ENCODE data around the gene EXOSC2. TPM values are rescaled to one million over a fixed set of nuclear protein-coding genes. Genes with fewer than 3 reads are reported as not detected.

The EXOSC2 gene
- total and polyA plus RNA-seq, 8 donors: 6.4 to 36.9 (median 14.3) TPM

GRCh38 chr9:130740218-130741023 is 46.8 kb downstream of the EXOSC2 start:
- no peak for DNase-seq
- Histone ChIP-seq H3K4me1 (peaks cover 0 to 12% (median 4%) of the 10 kb centered on the region in 4 donors), H3K27ac (no peak overlapping the region), H3K4me3 (no peak overlapping the region), H3K9me3 (no peaks in the 10 kb centered on the region), H3K36me3 (no peaks in the 10 kb centered on the region), H3K27me3 (no peaks in the 10 kb centered on the region)
- WGBS, 5 donors: 64 to 78% (median 66%) methylated on average over 11 of the region's 11 CpGs
- intact Hi-C loops (cut with DNase I; ENCODE audit: low total_unique reads): no loop called here
- TF ChIP-seq POLR2AphosphoS5 (IDR thresholded peaks at IDR 0.05) (no peak), POLR2A (IDR thresholded peaks at IDR 0.05) (no peak), EP300 (IDR thresholded peaks at IDR 0.05) (no peak)
- TF ChIP-seq, protein P1, sequence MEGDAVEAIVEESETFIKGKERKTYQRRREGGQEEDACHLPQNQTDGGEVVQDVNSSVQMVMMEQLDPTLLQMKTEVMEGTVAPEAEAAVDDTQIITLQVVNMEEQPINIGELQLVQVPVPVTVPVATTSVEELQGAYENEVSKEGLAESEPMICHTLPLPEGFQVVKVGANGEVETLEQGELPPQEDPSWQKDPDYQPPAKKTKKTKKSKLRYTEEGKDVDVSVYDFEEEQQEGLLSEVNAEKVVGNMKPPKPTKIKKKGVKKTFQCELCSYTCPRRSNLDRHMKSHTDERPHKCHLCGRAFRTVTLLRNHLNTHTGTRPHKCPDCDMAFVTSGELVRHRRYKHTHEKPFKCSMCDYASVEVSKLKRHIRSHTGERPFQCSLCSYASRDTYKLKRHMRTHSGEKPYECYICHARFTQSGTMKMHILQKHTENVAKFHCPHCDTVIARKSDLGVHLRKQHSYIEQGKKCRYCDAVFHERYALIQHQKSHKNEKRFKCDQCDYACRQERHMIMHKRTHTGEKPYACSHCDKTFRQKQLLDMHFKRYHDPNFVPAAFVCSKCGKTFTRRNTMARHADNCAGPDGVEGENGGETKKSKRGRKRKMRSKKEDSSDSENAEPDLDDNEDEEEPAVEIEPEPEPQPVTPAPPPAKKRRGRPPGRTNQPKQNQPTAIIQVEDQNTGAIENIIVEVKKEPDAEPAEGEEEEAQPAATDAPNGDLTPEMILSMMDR (IDR thresholded peaks at IDR 0.05): no peak

- TF ChIP-seq POLR2AphosphoS5 (IDR thresholded peaks at IDR 0.05): no peak
- no peak for TF ChIP-seq EP300 (IDR thresholded peaks at IDR 0.05)
- TF ChIP-seq POLR2A (IDR thresholded peaks at IDR 0.05): no peak
- TF ChIP-seq, protein P1 (IDR thresholded peaks at IDR 0.05): no peak
- Histone ChIP-seq H3K4me3 (no peak overlapping the region), H3K9me3 (no peaks in the 10 kb centered on the region), H3K27ac (no peak overlapping the region), H3K4me1 (peaks cover 0 to 12% (median 4%) of the 10 kb centered on the region in 4 donors), H3K27me3 (no peaks in the 10 kb centered on the region), H3K36me3 (no peaks in the 10 kb centered on the region)
- DNase-seq: no peak
- WGBS, 5 donors: 93 to 99% (median 97%) methylated on average over 3 of the region's 3 CpGs
- intact Hi-C loops (cut with DNase I; ENCODE audit: low total_unique reads): no loop called here
These were observed 47.4 kb downstream of the EXOSC2 start for GRCh38 chr9:130741024-130741305.

- H3K9me3 ChIP-seq: no peaks in the 10 kb centered on the region
- peaks cover 0 to 12% (median 7%) of the 10 kb centered on the region in 4 donors for H3K4me1 ChIP-seq
- H3K36me3 ChIP-seq: no peaks in the 10 kb centered on the region
- H3K27ac ChIP-seq: no peak overlapping the region
- H3K27me3 ChIP-seq: no peaks in the 10 kb centered on the region
- TF ChIP-seq POLR2A (IDR thresholded peaks at IDR 0.05) (no peak), POLR2AphosphoS5 (IDR thresholded peaks at IDR 0.05) (no peak), EP300 (IDR thresholded peaks at IDR 0.05) (no peak)
- TF ChIP-seq, protein P1 (IDR thresholded peaks at IDR 0.05): no peak
- no peak for DNase-seq
- intact Hi-C loops (cut with DNase I; ENCODE audit: low total_unique reads): no loop called here
- no peak overlapping the region for H3K4me3 ChIP-seq
- WGBS, 5 donors: 70 to 83% (median 80%) methylated on average over 5 to 7 of the region's 7 CpGs
These were observed 48.4 kb downstream of the EXOSC2 start for GRCh38 chr9:130741831-130742449.

DNA sequence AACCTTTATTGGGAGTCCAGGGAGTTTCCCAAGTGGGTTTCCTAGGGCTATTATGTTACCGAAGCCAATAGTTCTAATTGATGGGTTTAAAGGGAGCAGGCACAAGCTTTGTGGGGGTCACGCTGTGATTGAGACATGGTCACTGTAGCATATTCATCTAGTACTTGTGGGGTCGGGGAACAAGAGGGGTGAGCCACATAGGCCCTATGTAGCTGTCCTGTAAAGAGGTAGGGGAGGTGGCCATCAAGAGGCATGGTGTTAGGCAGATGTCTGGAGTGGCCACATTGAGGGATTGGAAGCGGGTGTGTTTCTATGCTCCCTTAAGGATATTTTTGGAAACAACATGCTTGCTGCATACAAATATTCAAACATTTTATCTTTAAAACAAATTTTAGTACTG is 50.1 kb downstream of the EXOSC2 start:
- no peak overlapping the region for H3K4me3 ChIP-seq
- TF ChIP-seq POLR2AphosphoS5 (IDR thresholded peaks at IDR 0.05): no peak
- TF ChIP-seq POLR2A (IDR thresholded peaks at IDR 0.05): no peak
- no peaks in the 10 kb centered on the region for H3K27me3 ChIP-seq
- peaks cover 0 to 12% (median 7%) of the 10 kb centered on the region in 4 donors for H3K4me1 ChIP-seq
- H3K36me3 ChIP-seq: no peaks in the 10 kb centered on the region
- 91 to 100% (median 96%) methylated on average over 4 of the region's 4 CpGs for WGBS, 5 donors
- no peak for DNase-seq
- H3K27ac ChIP-seq: no peak overlapping the region
- intact Hi-C loops (cut with DNase I; ENCODE audit: low total_unique reads): no loop called here
- H3K9me3 ChIP-seq: no peaks in the 10 kb centered on the region
